ENCODE results near the gene PAX8. TPM values are rescaled to one million over a fixed set of nuclear protein-coding genes. Genes with fewer than 3 reads are reported as not detected.

The PAX8 gene
- total and polyA plus RNA-seq, 12 donors = 0.08 to 2.0 (median 0.41) TPM; not detected in 3

DNA sequence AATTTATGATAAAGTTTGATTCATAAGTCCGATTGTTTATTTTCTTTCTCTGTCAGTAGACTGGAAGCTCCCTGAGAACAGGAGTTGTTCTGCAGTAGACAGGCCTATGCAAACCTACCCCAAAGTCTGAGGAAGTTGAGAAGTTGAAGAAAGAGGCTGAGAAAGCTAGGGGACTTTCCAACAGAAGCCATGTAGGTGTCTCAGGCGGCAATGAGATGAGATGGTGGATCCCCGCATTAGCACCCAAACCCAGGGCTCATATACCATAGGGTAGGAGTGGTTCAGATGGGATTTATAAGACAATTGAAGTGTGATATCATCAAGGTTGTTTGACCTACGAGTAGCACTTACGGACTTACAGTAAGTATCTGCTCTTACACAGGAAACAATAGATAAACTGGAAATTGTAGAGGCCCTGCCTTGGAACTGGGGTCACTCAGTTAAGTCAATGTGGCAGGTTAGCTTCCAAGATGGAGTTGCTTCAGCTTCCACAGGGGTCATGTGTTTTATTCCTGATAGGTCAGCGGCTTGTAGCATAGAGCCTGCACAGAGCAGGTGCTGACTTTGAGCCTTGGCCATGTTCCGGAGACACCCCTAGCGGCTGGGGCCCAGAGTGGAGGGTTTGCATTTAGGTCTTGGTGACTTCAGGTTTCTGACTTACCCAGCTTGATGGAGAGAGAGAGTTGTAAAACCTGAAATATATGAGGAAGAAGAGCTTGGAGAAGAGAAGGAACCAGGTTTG is 107.2 kb downstream of the PAX8 start:
- H3K36me3 ChIP-seq = no peaks in the 10 kb centered on the region
- ATAC-seq = no peak
- H3K4me1 ChIP-seq = peaks cover 0 to 51% (median 0%) of the 10 kb centered on the region in 9 donors
- no peak for DNase-seq
- H3K27me3 ChIP-seq = peaks cover 0 to 4% (median 0%) of the 10 kb centered on the region in 7 donors
- TF ChIP-seq, protein P1, sequence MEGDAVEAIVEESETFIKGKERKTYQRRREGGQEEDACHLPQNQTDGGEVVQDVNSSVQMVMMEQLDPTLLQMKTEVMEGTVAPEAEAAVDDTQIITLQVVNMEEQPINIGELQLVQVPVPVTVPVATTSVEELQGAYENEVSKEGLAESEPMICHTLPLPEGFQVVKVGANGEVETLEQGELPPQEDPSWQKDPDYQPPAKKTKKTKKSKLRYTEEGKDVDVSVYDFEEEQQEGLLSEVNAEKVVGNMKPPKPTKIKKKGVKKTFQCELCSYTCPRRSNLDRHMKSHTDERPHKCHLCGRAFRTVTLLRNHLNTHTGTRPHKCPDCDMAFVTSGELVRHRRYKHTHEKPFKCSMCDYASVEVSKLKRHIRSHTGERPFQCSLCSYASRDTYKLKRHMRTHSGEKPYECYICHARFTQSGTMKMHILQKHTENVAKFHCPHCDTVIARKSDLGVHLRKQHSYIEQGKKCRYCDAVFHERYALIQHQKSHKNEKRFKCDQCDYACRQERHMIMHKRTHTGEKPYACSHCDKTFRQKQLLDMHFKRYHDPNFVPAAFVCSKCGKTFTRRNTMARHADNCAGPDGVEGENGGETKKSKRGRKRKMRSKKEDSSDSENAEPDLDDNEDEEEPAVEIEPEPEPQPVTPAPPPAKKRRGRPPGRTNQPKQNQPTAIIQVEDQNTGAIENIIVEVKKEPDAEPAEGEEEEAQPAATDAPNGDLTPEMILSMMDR (IDR thresholded peaks at IDR 0.05) = no peak
- H3K4me3 ChIP-seq = no peak overlapping the region
- no peak overlapping the region for H3K27ac ChIP-seq
- WGBS, 2 donors = 90 to 92% methylated on average over 8 of the region's 8 CpGs
- no peaks in the 10 kb centered on the region for H3K9me3 ChIP-seq
- intact Hi-C loops (cut with DNase I) = no loop called here

DNA sequence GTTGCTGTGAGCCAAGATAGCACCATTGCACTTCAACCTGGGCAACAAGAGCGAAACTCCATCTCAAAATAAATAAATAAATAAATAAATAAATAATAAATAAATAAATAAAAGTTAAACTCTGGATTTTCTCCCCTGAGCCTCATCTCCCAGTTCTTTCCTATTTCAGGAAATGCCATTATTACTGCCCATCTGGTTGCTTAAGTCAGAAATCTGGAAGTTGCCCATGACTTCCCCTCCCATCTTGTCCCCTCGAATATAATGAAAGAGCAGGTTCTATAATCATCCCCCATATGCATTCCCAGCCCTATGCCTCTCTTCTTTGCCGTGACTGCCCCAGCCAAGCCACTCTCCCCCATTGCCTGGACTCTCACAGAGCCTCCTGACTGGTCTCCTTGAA is 109.1 kb downstream of the PAX8 start:
- TF ChIP-seq, protein P1 (IDR thresholded peaks at IDR 0.05) = no peak
- ATAC-seq (no peak), DNase-seq (no peak)
- no peaks in the 10 kb centered on the region for H3K36me3 ChIP-seq
- WGBS, 2 donors = 91 to 95% methylated on average over 3 of the region's 3 CpGs
- no peaks in the 10 kb centered on the region for H3K9me3 ChIP-seq
- H3K27me3 ChIP-seq = peaks cover 0 to 4% (median 0%) of the 10 kb centered on the region in 7 donors
- H3K4me1 ChIP-seq = peaks cover 0 to 41% (median 0%) of the 10 kb centered on the region in 9 donors
- intact Hi-C loops (cut with DNase I) = no loop called here
- no peak overlapping the region for H3K27ac ChIP-seq
- no peak overlapping the region for H3K4me3 ChIP-seq

- WGBS, 2 donors = 86 to 92% methylated on average over 8 of the region's 8 CpGs
- DNase-seq (no peak), ATAC-seq (no peak)
- Histone ChIP-seq H3K4me3 (no peak overlapping the region), H3K27ac (peak overlapping the region in 1 of 10 donors; percentile 66), H3K4me1 (peaks cover 0 to 41% (median 0%) of the 10 kb centered on the region in 9 donors), H3K9me3 (no peaks in the 10 kb centered on the region), H3K27me3 (peaks cover 0 to 4% (median 0%) of the 10 kb centered on the region in 7 donors), H3K36me3 (no peaks in the 10 kb centered on the region)
- TF ChIP-seq, protein P1 (IDR thresholded peaks at IDR 0.05) = no peak
- intact Hi-C loops (cut with DNase I) = no loop called here
Observed at GRCh38 chr2:113169002-113169530, 109.7 kb downstream of the PAX8 start.

GRCh38 chr2:113167962-113168340 is 110.8 kb downstream of the PAX8 start:
- intact Hi-C loops (cut with DNase I) = no loop called here
- Histone ChIP-seq H3K27ac (peak overlapping the region in 1 of 10 donors; percentile 20), H3K27me3 (peaks cover 0 to 4% (median 0%) of the 10 kb centered on the region in 7 donors), H3K36me3 (no peaks in the 10 kb centered on the region), H3K4me1 (peaks cover 0 to 34% (median 0%) of the 10 kb centered on the region in 9 donors), H3K9me3 (no peaks in the 10 kb centered on the region), H3K4me3 (no peak overlapping the region)
- DNase-seq = no peak
- TF ChIP-seq, protein P1 (IDR thresholded peaks at IDR 0.05) = no peak
- ATAC-seq = no peak
- 79 to 89% methylated on average over 6 of the region's 6 CpGs for WGBS, 2 donors
